Natural killer cell (primary cell): ENCODE results near the gene PILRA. TPM values are rescaled to one million over a fixed set of nuclear protein-coding genes. Genes with fewer than 3 reads are reported as not detected.

Experiments
- ATAC-seq, 3 donors: fragments of 150-1000 bp in 2 of 3; fragments of 200-7000 bp in 1 of 3; cut with Tn5 transposase; 1 replicate in 1 of 3; 2 replicates in 2 of 3; pipeline ENCODE4 v1.10.0; 2021; ENCODE audit warnings: mild to moderate bottlenecking in 2 of 3, moderate library complexity in 2 of 3
- DNase-seq, 2 donors: peaks; one replicate each; pipeline versions ENCODE4 v3.0.0 to v3.0.0-alpha.2; 2013 to 2021; ENCODE audit warnings: mixed read lengths in 1 of 2
- H3K27ac ChIP-seq: one replicate; pipeline ENCODE4 v1.5.1; 2013; ENCODE audit warnings: mild to moderate bottlenecking, low read length
- H3K27me3 ChIP-seq: one replicate; pipeline ENCODE4 v1.6.1; 2013; ENCODE audit warnings: low read length; ENCODE audit not compliant: control insufficient read depth, insufficient read depth
- H3K36me3 ChIP-seq: one replicate; pipeline ENCODE4 v1.6.1; 2013; ENCODE audit warnings: low read length; ENCODE audit not compliant: control insufficient read depth, insufficient read depth
- H3K4me1 ChIP-seq: one replicate; pipeline ENCODE4 v1.6.1; 2013; ENCODE audit warnings: low read length; ENCODE audit not compliant: control insufficient read depth, insufficient read depth
- H3K4me3 ChIP-seq: one replicate; pipeline ENCODE4 v1.5.1; 2013; ENCODE audit warnings: low read length
- H3K9me3 ChIP-seq: one replicate; pipeline ENCODE4 v1.6.1; 2013; ENCODE audit warnings: low read length; ENCODE audit not compliant: control insufficient read depth, insufficient read depth
- H3K27ac Mint-ChIP-seq, 2 donors: one replicate each; pipeline ENCODE4 v1.8.0; 2022; ENCODE audit warnings: mild to moderate bottlenecking in 2 of 2, mixed read lengths in 2 of 2, moderate library complexity in 1 of 2
- H3K27me3 Mint-ChIP-seq, 2 donors: one replicate each; pipeline ENCODE4 v1.8.0; 2022; ENCODE audit warnings: low read depth in 2 of 2, mixed read lengths in 2 of 2
- H3K36me3 Mint-ChIP-seq: one replicate; pipeline ENCODE4 v1.8.0; 2022; ENCODE audit warnings: mixed read lengths
- H3K4me1 Mint-ChIP-seq, 2 donors: one replicate each; pipeline ENCODE4 v1.8.0; 2022; ENCODE audit warnings: mixed read lengths in 2 of 2
- H3K4me3 Mint-ChIP-seq: one replicate; pipeline ENCODE4 v1.8.0; 2022; ENCODE audit warnings: mild to moderate bottlenecking, moderate library complexity, mixed read lengths
- H3K9me3 Mint-ChIP-seq, 2 donors: one replicate each; pipeline ENCODE4 v1.8.0; 2022; ENCODE audit warnings: mixed read lengths in 2 of 2
- WGBS: methylation state at CpG from one replicate; pipeline ENCODE4 v1.1.7; 2013; ENCODE audit warnings: missing lambda C conversion rate; ENCODE audit not compliant: insufficient coverage; 5-methylcytosine and 5-hydroxymethylcytosine counted together
- intact Hi-C: fragments of 100-400 bp; cut with micrococcal nuclease; formaldehyde crosslinking; loops from one replicate; pipeline ENCODE4 v1.14.2; 2022
- total RNA-seq, 4 donors: library from RNA; stranded (reverse); fragments of 120-200 nt in 1 of 4; gene quantifications; one replicate each; pipeline versions ENCODE4 v1.2.3 to v1.2.4, GENCODE V29; 2013 to 2022
- TF ChIP-seq, protein P1 (sequence below): fragments of 200-600 bp; IDR thresholded peaks from one replicate; pipeline ENCODE4 v1.8.0; 2022; ENCODE audit warnings: antibody characterized with exemption

PILRA gene
- total RNA-seq, 3 donors from 2014 or later (not counting 1 experiment from before 2014, with no cell fraction given): 18.8 to 38.8 (median 29.4) TPM

DNA sequence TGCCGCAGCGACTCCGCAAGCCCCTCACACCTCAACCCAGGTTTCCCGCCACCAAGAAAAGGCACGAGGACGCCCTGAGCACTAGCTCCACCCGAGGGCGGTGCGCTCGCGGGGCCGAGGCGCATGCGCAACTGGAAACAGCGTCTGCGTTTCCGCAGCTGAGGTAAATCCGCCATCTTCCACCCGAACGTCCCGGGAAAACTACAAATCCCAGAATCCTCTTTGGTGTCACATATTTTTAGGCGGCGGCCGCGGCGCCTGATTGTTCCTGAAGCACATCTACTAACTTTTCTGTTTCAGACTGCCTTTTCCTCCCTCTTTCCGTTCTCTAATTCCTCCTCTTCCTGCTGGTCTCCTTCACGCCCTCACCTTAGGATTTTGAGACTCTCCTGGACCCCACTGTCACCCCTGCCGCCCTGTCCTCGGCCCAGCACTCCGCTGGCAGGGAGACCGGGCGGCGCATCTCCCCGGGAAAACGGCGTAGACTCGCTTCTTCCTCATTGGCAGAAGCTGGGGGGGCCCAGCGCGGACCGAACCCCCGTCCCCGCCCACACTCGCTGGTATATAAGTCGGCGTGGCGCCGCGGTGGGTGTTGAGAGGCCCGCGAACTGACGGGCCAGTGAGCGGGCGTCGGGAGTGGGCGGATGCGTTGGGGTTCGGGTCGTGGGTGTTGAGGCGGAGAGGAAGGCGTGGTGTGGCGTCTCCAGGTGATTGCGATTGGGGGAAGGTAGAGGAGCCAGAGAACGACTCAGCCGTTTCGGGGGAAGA, 55.1 kb downstream of the PILRA start, which contains the start of gene ZCWPW1:
ZCWPW1 (minus strand) TSS at position 505 of the 768 bp plus-strand sequence. CDS start 8,054 bp downstream, outside the sequence.
- H3K4me3 Mint-ChIP-seq: peak within 1 kb of the TSS; percentile 96
- H3K27me3 Mint-ChIP-seq: peaks cover 0 to 5% of the 10 kb centered on the region in 2 donors
- H3K9me3 Mint-ChIP-seq: no peaks in the 10 kb centered on the region
- DNase-seq: peak; percentile 96 to 99
- Histone ChIP-seq H3K36me3 (peaks cover 13% of the 10 kb centered on the region), H3K4me1 (peaks cover 40% of the 10 kb centered on the region), H3K27me3 (no peaks in the 10 kb centered on the region), H3K9me3 (no peaks in the 10 kb centered on the region), H3K27ac (peak within 1 kb of the TSS; percentile 99), H3K4me3 (peak within 1 kb of the TSS; percentile 99)
- peak; percentile 47 to 72 (median 55) for ATAC-seq
- peaks cover 42 to 62% of the 10 kb centered on the region in 2 donors for H3K4me1 Mint-ChIP-seq
- under 1% methylated on average over 66 of the region's 66 CpGs for WGBS
- H3K27ac Mint-ChIP-seq: peak within 1 kb of the TSS; percentile 97 to 99
- H3K36me3 Mint-ChIP-seq: no peaks in the 10 kb centered on the region
- intact Hi-C loops: loop anchor here (1.0 to 10.0 kb wide), 4 partner anchors 32 to 204 kb away; no protein-coding TSS in a partner anchor
- TF ChIP-seq, protein P1, sequence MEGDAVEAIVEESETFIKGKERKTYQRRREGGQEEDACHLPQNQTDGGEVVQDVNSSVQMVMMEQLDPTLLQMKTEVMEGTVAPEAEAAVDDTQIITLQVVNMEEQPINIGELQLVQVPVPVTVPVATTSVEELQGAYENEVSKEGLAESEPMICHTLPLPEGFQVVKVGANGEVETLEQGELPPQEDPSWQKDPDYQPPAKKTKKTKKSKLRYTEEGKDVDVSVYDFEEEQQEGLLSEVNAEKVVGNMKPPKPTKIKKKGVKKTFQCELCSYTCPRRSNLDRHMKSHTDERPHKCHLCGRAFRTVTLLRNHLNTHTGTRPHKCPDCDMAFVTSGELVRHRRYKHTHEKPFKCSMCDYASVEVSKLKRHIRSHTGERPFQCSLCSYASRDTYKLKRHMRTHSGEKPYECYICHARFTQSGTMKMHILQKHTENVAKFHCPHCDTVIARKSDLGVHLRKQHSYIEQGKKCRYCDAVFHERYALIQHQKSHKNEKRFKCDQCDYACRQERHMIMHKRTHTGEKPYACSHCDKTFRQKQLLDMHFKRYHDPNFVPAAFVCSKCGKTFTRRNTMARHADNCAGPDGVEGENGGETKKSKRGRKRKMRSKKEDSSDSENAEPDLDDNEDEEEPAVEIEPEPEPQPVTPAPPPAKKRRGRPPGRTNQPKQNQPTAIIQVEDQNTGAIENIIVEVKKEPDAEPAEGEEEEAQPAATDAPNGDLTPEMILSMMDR: no peak

DNA sequence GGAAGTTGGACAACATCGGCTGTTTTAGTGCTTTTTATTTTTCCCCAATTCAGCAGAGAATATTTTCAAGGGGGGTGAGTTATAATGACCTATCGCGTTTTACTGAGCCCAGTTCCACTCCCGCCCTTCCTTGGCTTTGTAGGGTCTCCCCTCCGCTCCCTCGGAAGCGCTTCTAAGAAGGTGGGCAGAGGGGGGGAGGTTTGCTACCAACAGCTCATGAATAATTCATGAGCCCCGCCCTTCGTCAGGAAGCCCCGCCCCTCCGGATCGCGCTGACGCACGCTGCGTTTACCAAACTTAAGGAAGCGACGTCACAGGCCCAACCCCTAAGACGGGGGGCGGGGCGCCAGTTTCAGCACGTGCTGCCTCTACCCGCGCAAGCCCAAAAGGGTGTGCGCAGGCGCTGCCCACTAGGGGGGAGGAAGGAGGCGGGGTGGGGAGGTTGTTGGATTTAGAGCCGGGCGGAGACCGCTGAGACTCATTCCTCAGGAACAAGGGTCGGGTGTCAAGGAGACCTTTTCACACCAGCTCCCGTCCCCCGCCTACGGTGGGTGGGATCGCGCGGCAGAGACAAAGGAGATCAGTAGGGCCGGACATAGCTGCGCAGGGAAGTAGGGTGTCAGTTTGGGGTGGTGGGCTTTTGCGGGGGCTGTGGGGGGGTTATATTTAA, 55.8 kb downstream of the PILRA start:
- H3K36me3 ChIP-seq: peaks cover 20% of the 10 kb centered on the region
- WGBS: 0% methylated on average over 40 of the region's 40 CpGs
- H3K9me3 ChIP-seq: no peaks in the 10 kb centered on the region
- no peaks in the 10 kb centered on the region for H3K27me3 ChIP-seq
- DNase-seq: peak; percentile 100
- H3K27me3 Mint-ChIP-seq: peaks cover 0 to 5% of the 10 kb centered on the region in 2 donors
- H3K27ac ChIP-seq: peak overlapping the region; percentile 99
- no peaks in the 10 kb centered on the region for H3K36me3 Mint-ChIP-seq
- peak overlapping the region; percentile 96 for H3K4me3 Mint-ChIP-seq
- peaks cover 40% of the 10 kb centered on the region for H3K4me1 ChIP-seq
- TF ChIP-seq, protein P1: no peak
- H3K9me3 Mint-ChIP-seq: no peaks in the 10 kb centered on the region
- intact Hi-C loops: loop anchor here (1.0 to 10.0 kb wide), 4 partner anchors 33 to 204 kb away; no protein-coding TSS in a partner anchor
- peak overlapping the region; percentile 99 for H3K4me3 ChIP-seq
- peak; percentile 57 to 79 (median 60) for ATAC-seq
- H3K27ac Mint-ChIP-seq: peak overlapping the region; percentile 97 to 99
- peaks cover 41 to 61% of the 10 kb centered on the region in 2 donors for H3K4me1 Mint-ChIP-seq

DNA sequence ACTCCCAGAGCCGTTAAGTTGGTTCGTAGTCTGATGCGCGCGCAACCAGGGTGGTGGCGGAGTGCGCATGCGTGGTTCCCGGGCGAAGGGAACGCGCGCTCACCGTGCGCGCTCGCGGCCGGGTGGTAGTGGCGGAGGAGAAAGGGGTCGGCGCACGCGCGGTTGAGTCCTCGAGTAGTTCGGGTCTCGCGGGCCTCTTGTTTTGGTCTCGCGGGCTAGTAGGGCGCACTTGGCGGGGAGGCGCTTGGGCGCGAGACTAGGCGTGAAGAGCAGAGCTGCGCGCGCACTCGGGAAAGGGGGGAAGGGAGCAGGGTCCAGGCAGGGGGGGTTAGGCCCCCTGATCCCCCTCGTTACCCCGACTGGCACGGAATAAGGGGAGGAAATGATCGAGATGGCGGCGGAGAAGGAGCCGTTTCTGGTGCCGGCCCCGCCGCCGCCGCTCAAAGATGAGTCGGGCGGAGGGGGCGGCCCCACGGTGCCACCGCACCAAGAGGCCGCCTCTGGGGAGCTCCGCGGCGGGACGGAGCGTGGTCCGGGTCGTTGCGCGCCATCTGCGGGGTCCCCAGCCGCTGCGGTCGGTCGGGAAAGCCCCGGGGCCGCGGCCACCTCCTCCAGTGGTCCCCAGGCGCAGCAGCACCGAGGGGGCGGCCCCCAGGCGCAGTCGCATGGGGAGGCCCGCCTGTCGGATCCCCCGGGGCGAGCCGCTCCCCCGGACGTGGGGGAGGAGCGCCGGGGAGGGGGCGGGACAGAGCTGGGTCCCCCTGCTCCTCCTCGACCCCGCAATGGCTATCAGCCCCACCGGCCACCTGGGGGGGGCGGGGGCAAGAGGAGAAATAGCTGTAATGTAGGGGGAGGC, 56.6 kb downstream of the PILRA start, which contains the start of gene MEPCE:
MEPCE (plus strand) TSS at position 195 of the 856 bp plus-strand sequence; CDS start at position 383, 188 bp downstream.
- Mint-ChIP-seq H3K27me3 (peaks cover 0 to 5% of the 10 kb centered on the region in 2 donors), H3K4me3 (peak within 1 kb of the TSS; percentile 96), H3K9me3 (no peaks in the 10 kb centered on the region), H3K36me3 (no peaks in the 10 kb centered on the region), H3K4me1 (peaks cover 45 to 60% of the 10 kb centered on the region in 2 donors), H3K27ac (peak within 1 kb of the TSS; percentile 97 to 99)
- no peaks in the 10 kb centered on the region for H3K27me3 ChIP-seq
- H3K4me1 ChIP-seq: peaks cover 46% of the 10 kb centered on the region
- ATAC-seq (peak; percentile 49 to 69 (median 57)), DNase-seq (peak; percentile 97 to 98)
- H3K27ac ChIP-seq: peak within 1 kb of the TSS; percentile 99
- H3K4me3 ChIP-seq: peak within 1 kb of the TSS; percentile 99
- under 1% methylated on average over 94 of the region's 95 CpGs for WGBS
- H3K36me3 ChIP-seq: peaks cover 24% of the 10 kb centered on the region
- TF ChIP-seq, protein P1: no peak
- intact Hi-C loops: loop anchor here (2.0 to 10.0 kb wide), 3 partner anchors 61 to 205 kb away; no protein-coding TSS in a partner anchor
- no peaks in the 10 kb centered on the region for H3K9me3 ChIP-seq
